Measurements from ENCODE around the gene CPSF6. TPM values are rescaled to one million over a fixed set of nuclear protein-coding genes. Genes with fewer than 3 reads are reported as not detected.

Gene CPSF6
- total and polyA plus RNA-seq, 2 of the 4 experiments (the other 2 are of a cell fraction) = 9.1 to 39.3 TPM

DNA sequence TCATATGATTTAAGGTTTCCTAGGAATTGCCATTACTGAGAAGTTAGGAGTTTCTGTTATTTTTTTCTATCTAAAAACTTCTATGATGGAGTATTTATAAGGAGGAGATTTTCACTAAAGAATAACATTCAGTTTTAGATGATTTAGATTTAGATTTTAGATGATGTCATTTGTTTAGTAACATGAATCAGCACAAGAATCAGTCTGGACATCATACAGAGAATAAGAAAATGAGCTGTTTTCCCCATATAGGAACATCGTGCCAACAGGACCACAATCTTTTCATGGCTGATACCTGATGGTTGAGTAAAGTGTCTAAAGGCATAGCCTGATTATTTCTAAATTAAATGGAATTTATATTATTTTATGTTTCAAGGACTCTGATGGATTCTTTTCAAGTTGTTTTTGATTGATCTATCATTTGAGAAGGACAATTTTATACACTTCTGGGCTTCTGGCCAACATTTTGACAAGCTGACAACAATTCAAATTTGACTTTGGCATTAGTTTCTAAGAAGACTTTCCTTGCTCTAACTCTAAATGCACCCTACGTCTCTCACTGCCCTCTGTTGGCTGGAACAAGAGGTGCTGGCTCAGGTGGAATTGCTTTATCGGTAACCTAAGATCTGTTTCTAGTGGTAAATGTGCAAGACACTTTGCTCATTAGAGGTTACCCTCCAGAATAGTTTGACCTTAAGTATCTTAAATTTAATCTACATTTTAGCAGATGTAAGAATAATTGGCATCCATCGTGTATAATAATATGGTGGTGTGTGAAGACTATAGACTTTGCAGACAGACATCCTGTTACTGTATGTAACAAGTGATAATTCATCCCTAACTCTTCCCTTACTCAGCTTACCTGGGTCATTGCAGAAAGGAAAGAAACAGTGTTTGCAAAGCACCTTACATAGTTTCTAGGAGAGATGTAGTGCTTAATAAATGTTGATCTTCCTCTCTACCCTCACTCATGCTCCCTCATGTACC is 42.8 kb upstream of the CPSF6 start:
- no peak overlapping the region for H2AK9ac ChIP-seq (replicated peaks; ENCODE audit: low read depth, low read length, poor library complexity)
- DNase-seq (peak; percentile 9), ATAC-seq (ENCODE audit: low read depth) (peak; percentile 51)
- CTCF ChIA-PET = interaction anchor here (0.6 kb wide), 1 partner anchor 354 kb away, joined by 4 read pairs; no protein-coding TSS in a partner anchor
- no peak overlapping the region for H4K91ac ChIP-seq (ENCODE audit: insufficient read depth, low read depth, low read length)
- in situ Hi-C loops (cut with MboI; ENCODE audit: low sequenced_read_pairs) (no loop called here), dilution Hi-C loops (cut with HindIII; ENCODE audit: low sequenced_read_pairs, unreplicated experiment) (no loop called here), intact Hi-C loops (cut with micrococcal nuclease) (no loop called here)
- no TSS peak for BruUV-seq (replicated peaks)
- no peaks in the 10 kb centered on the region for H3K36me3 ChIP-seq (ENCODE audit: control insufficient read depth, insufficient read depth, low read length)
- no peaks in the 10 kb centered on the region for H3K9me1 ChIP-seq (ENCODE audit: insufficient read depth, low read length)
- H4K8ac ChIP-seq (ENCODE audit: low read depth in 2 of 2, low read length in 2 of 2) = no peak overlapping the region
- H3K27ac ChIP-seq (ENCODE audit: insufficient read depth, low read length) = no peak overlapping the region
- H3K4me1 ChIP-seq (ENCODE audit: control insufficient read depth, insufficient read depth, low read length) = no peaks in the 10 kb centered on the region
- no peak overlapping the region for H2AFZ ChIP-seq (replicated peaks; ENCODE audit: low read length, poor library complexity)
- no peak overlapping the region for H2BK20ac ChIP-seq (ENCODE audit: low read depth, low read length)
- TF ChIP-seq POLR2A (IDR thresholded peaks at IDR 0.05; ENCODE audit: low read depth, low read length) (no peak), RAD21 (IDR thresholded peaks at IDR 0.05; ENCODE audit: low read length) (0 out of 2 replicates have a peak, but pooled peaks have one; percentile 13), CTCF (conservative IDR thresholded peaks at IDR 0.05; ENCODE audit: low read depth, low read length) (peak; percentile 23; the same call in 1 of the 2 replicates), CEBPB (IDR thresholded peaks at IDR 0.05; ENCODE audit: low read depth, low read length) (no peak), ELK1 (IDR thresholded peaks at IDR 0.05; ENCODE audit: borderline replicate concordance, low read depth, low read length) (no peak), MAFK (IDR thresholded peaks at IDR 0.05; ENCODE audit: low read depth, low read length) (no peak), NFE2L2 (IDR thresholded peaks at IDR 0.05; ENCODE audit: low read depth, low read length) (no peak), MXI1 (IDR thresholded peaks at IDR 0.05; ENCODE audit: borderline replicate concordance, low read depth, low read length) (no peak)
- TF ChIP-seq, protein P1, sequence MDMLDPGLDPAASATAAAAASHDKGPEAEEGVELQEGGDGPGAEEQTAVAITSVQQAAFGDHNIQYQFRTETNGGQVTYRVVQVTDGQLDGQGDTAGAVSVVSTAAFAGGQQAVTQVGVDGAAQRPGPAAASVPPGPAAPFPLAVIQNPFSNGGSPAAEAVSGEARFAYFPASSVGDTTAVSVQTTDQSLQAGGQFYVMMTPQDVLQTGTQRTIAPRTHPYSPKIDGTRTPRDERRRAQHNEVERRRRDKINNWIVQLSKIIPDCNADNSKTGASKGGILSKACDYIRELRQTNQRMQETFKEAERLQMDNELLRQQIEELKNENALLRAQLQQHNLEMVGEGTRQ (IDR thresholded peaks at IDR 0.05; ENCODE audit: low read depth, low read length) = no peak
- H3K9ac ChIP-seq (ENCODE audit: low read depth, low read length) = no peak overlapping the region
- H3K18ac ChIP-seq (ENCODE audit: low read depth, low read length) = no peak overlapping the region
- no peak overlapping the region for H3K4ac ChIP-seq (ENCODE audit: low read depth, low read length)
- H3K27me3 ChIP-seq (ENCODE audit: control insufficient read depth, insufficient read depth, low read length) = no peaks in the 10 kb centered on the region
- no peak overlapping the region for H3K23ac ChIP-seq (ENCODE audit: low read depth, low read length)
- H3K4me2 ChIP-seq (ENCODE audit: low read depth, low read length) = no peak overlapping the region
- H2BK120ac ChIP-seq (ENCODE audit: low read depth, low read length) = no peak overlapping the region
- no peak overlapping the region for H3K14ac ChIP-seq (replicated peaks; ENCODE audit: low read depth, low read length)
- H3K79me1 ChIP-seq (ENCODE audit: low read depth in 1 of 2, low read length in 2 of 2) = no peaks in the 10 kb centered on the region
- H2BK15ac ChIP-seq (ENCODE audit: low read depth, low read length) = no peak overlapping the region
- H3K9me3 ChIP-seq (ENCODE audit: control insufficient read depth, insufficient read depth, low read length) = peaks cover 13% of the 10 kb centered on the region
- H3K56ac ChIP-seq (ENCODE audit: extremely low read depth, insufficient read depth, low read length) = no peak overlapping the region
- no peaks in the 10 kb centered on the region for H4K20me1 ChIP-seq (ENCODE audit: insufficient read depth, low read length)
- no peak overlapping the region for H2AK5ac ChIP-seq (ENCODE audit: low read depth, low read length)
- no CpG with 5 or more reads among the region's 4 CpGs for WGBS, 2 experiments (ENCODE audit: extremely low coverage in 2 of 2, insufficient read length in 1 of 2)
- no peak overlapping the region for H2BK5ac ChIP-seq (ENCODE audit: low read depth, low read length, poor library complexity, severe bottlenecking)
- POLR2A ChIA-PET (ENCODE audit: unreplicated experiment) = interaction anchor here (0.8 kb wide), 1 partner anchor 24 kb away, joined by 3 read pairs; no protein-coding TSS in a partner anchor
- no peak overlapping the region for H3K4me3 ChIP-seq (ENCODE audit: insufficient read depth, low read depth, low read length)
- H4K5ac ChIP-seq (ENCODE audit: low read depth, low read length) = no peak overlapping the region

Data from IMR-90 (cell line).